GM12801 (cell line): ENCODE results near the gene TMEM163.

Experiments
- CTCF ChIP-seq: IDR thresholded peaks from one replicate; pipeline ENCODE4 v1.5.1; 2011; ENCODE audit warnings: control low read depth; ENCODE audit not compliant: insufficient read length; ENCODE audit errors: extremely low read depth

TMEM163 gene

DNA sequence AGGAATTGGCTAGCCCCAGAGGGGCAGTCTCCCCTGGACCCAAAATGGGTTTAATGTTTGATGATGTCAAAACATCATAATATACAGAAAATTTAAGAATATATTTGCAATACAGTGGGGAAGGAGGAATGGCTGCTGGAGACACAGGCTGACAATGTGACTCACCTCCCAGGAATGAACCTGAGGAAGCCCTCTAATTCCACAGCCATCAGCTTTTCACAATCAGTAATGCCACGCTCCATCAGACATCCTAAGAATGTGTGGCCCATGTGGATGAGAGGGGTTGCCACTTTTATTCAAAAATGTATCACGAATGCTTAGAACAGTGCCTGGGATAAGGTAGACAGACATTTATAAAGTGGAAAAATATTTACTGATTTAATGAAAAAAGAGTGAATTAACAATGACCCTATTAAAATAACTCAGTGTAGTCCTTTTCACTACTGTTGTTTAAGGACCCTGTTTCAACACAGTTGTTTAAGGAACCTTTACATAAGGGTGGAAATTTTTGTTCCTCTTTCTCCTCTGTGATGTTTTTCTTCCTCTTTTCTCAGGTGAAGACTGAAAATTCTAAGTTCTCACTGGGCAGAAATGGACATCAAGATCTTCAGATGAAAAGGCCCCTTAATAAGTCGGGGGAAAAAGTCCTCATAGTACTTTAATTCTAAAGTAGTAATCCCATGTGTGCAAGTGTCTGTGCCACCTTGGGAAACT is 17.5 kb upstream of the TMEM163 start:
- TF ChIP-seq CTCF, result no peak

DNA sequence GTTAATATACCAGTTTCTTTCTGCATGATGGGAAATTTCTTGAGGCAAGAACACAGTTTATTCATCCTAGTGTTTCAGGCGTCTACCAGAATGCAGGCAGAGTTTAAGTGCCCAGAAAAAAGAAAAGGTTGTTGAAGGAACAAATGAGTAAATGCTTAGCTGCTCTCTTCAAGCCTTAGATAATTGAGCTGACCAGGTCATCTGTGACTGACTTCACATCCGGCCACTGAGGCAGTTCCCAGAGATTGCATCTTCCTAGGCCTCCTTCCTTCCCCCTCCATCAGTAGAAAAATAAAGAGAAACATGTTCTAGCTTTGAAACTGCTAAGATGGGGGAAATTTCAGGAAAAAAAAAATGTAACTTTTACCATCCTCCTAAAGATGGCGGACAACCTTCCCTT is 9.4 kb upstream of the TMEM163 start:
- no peak for TF ChIP-seq CTCF

DNA sequence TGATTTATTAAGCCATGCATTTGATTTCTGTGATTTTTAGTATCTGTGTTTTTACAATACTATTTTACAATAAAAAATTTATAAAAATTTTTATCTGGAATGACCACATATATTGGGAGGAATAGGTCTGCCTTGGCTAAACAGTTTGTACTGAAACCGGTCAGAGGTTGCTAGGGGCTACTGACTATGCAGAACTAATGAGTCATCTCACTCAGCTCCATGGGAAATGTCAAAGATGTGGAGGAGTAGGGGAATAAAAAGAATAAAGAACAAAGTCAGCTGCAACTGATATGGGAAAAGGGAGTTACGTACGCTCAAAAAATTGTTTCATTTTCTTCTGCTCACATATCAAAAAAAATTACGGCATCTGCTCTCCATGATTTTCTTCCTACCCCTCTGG is 8.6 kb upstream of the TMEM163 start:
- TF ChIP-seq CTCF, result no peak

GRCh38 chr2:134726645-134727044 is 7.8 kb upstream of the TMEM163 start:
- no peak for TF ChIP-seq CTCF

- TF ChIP-seq CTCF, result no peak
Observed at GRCh38 chr2:134725876-134726275, 7.1 kb upstream of the TMEM163 start.

GRCh38 chr2:134724341-134724740 is 5.5 kb upstream of the TMEM163 start:
- no peak for TF ChIP-seq CTCF

DNA sequence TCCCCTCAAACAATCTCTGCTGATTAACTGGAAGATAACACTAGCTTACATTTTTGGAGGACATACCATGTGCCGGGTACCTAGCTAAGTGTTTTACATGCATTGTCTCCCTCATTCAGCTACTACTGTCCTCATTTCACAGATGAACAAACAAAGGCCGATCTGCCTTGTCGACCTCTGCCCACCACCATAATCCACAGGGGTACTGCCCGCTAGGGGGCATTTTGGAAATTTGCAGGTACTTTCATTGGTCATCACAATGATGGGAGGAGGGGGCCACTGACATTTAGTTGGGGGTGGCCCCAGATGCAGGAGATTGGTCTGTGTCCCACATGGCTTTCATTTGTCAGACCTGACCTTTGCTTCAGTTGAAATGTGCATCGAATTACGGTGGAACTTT is 3.9 kb upstream of the TMEM163 start:
- no peak for TF ChIP-seq CTCF
